SU-DHL-6 (cell line): ENCODE results near the gene MAPKAPK2.
"Not testable (repeated sequence)": the region's sequence is repeated elsewhere in the genome, so short reads cannot be mapped to it uniquely, and the experiment has no call there.

Experiments used
- H2AFZ ChIP-seq: fragments of 200-600 bp; sonication (generic); 2 replicates; pipeline ENCODE4 v1.6.1; 2014; ENCODE audit warnings: low read depth, mild to moderate bottlenecking, moderate library complexity, mixed read lengths, antibody characterized with exemption, low read length; ENCODE audit not compliant: severe bottlenecking
- H3F3A ChIP-seq: fragments of 200-600 bp; shearing (Covaris generic); 2 replicates; pipeline ENCODE4 v1.6.0; 2016; ENCODE audit warnings: antibody characterized with exemption, mild to moderate bottlenecking; ENCODE audit not compliant: insufficient read depth
- H3K27ac ChIP-seq: fragments of 200-600 bp; sonication (generic); 2 replicates; pipeline ENCODE4 v1.5.1; 2016; ENCODE audit warnings: low read depth, mild to moderate bottlenecking, low read length, moderate library complexity, mixed read lengths
- H3K27me3 ChIP-seq: fragments of 200-600 bp; sonication (generic), shearing (Covaris generic); 2 replicates; pipeline ENCODE4 v1.6.0; 2014; ENCODE audit warnings: mild to moderate bottlenecking, low read length
- H3K36me3 ChIP-seq: fragments of 200-600 bp; sonication (generic); 2 replicates; pipeline ENCODE4 v1.6.1; 2014; ENCODE audit warnings: mild to moderate bottlenecking, low read length, mixed read lengths
- H3K4me2 ChIP-seq: fragments of 300-600, 200-600 bp; shearing (Covaris generic), sonication (generic); 2 replicates; pipeline ENCODE4 v1.6.0; 2014; ENCODE audit warnings: low read length, low read depth, mild to moderate bottlenecking; ENCODE audit not compliant: poor library complexity, severe bottlenecking
- H3K4me3 ChIP-seq: fragments of 200-600 bp; sonication (generic); 2 replicates; pipeline ENCODE4 v1.5.1; 2014; ENCODE audit warnings: antibody characterized with exemption, low read length, mild to moderate bottlenecking, mixed read lengths; ENCODE audit not compliant: insufficient read depth, poor library complexity, severe bottlenecking
- H3K79me2 ChIP-seq: fragments of 200-600 bp; sonication (generic); 2 replicates; pipeline ENCODE4 v1.6.1; 2014; ENCODE audit warnings: mild to moderate bottlenecking, low read length, moderate library complexity; ENCODE audit not compliant: insufficient read depth
- H3K9ac ChIP-seq: fragments of 200-600 bp; sonication (generic); 2 replicates; pipeline ENCODE4 v1.7.0; 2014; ENCODE audit warnings: mild to moderate bottlenecking, low read length
- H3K9me2 ChIP-seq: fragments of 200-600 bp; sonication (generic); replicated peaks from 2 replicates; pipeline ENCODE4 v1.6.1; 2014; ENCODE audit warnings: low read length; ENCODE audit not compliant: insufficient read depth
- H3K9me3 ChIP-seq: fragments of 200-600 bp; sonication (generic); 2 replicates; pipeline ENCODE4 v1.6.1; 2014; ENCODE audit warnings: low read length, mixed read lengths; ENCODE audit not compliant: insufficient read depth
- H4K20me1 ChIP-seq: fragments of 200-600 bp; sonication (generic); 2 replicates; pipeline ENCODE4 v1.6.1; 2014; ENCODE audit warnings: low read depth, mild to moderate bottlenecking, antibody characterized with exemption, low read length, moderate library complexity, mixed read lengths
- CTCF ChIP-seq: fragments of 200-600 bp; sonication (generic); IDR thresholded peaks from one replicate; pipeline ENCODE4 v1.5.1; 2017; ENCODE audit warnings: antibody characterized with exemption, mild to moderate bottlenecking, low read length, moderate library complexity; ENCODE audit not compliant: insufficient read depth, poor library complexity, severe bottlenecking
- EZH2phosphoT487 ChIP-seq: fragments of 200-600 bp; sonication (generic), shearing (Covaris generic); conservative IDR thresholded peaks from 2 replicates; pipeline ENCODE4 v1.6.1; 2018; ENCODE audit warnings: mild to moderate bottlenecking, antibody characterized with exemption, low read length, moderate library complexity, mixed read lengths

MAPKAPK2 gene

GRCh38 chr1:206757524-206758266, 73.0 kb downstream of the MAPKAPK2 start:
- Histone ChIP-seq H3K27ac (no peak overlapping the region), H3K4me2 (no peak overlapping the region)

GRCh38 chr1:206760590-206760989, 75.9 kb downstream of the MAPKAPK2 start:
- Histone ChIP-seq H3F3A (no peaks in the 10 kb centered on the region), H3K27me3 (no peaks in the 10 kb centered on the region), H3K4me2 (no peak overlapping the region), H3K9ac (no peak overlapping the region), H3K9me2 (no peaks in the 10 kb centered on the region), H2AFZ (no peak overlapping the region), H3K27ac (no peak overlapping the region), H3K4me3 (no peak overlapping the region), H3K79me2 (no peaks in the 10 kb centered on the region), H3K9me3 (no peaks in the 10 kb centered on the region), H3K36me3 (no peaks in the 10 kb centered on the region), H4K20me1 (no peaks in the 10 kb centered on the region)
- TF ChIP-seq EZH2phosphoT487 (no peak), CTCF (no peak)

More at GRCh38 chr1:206757524-206758266, 73.0 kb downstream of the MAPKAPK2 start:
- Histone ChIP-seq H3K27me3 (no peaks in the 10 kb centered on the region), H2AFZ (peak overlapping the region; percentile 14), H3K9ac (no peak overlapping the region), H3K36me3 (no peaks in the 10 kb centered on the region), H3K9me2 (no peaks in the 10 kb centered on the region), H3K9me3 (no peaks in the 10 kb centered on the region), H4K20me1 (no peaks in the 10 kb centered on the region), H3F3A (no peaks in the 10 kb centered on the region), H3K79me2 (no peaks in the 10 kb centered on the region), H3K4me3 (no peak overlapping the region)
- no peak for TF ChIP-seq CTCF
- no peak for TF ChIP-seq EZH2phosphoT487

GRCh38 chr1:206761159-206761768, 76.6 kb downstream of the MAPKAPK2 start:
- Histone ChIP-seq H3F3A (no peaks in the 10 kb centered on the region), H3K4me3 (no peak overlapping the region), H3K9me3 (no peaks in the 10 kb centered on the region), H3K27ac (no peak overlapping the region), H4K20me1 (no peaks in the 10 kb centered on the region), H3K4me2 (no peak overlapping the region), H3K36me3 (no peaks in the 10 kb centered on the region), H2AFZ (no peak overlapping the region), H3K9ac (no peak overlapping the region), H3K9me2 (no peaks in the 10 kb centered on the region), H3K27me3 (no peaks in the 10 kb centered on the region), H3K79me2 (no peaks in the 10 kb centered on the region)
- TF ChIP-seq CTCF: no peak
- TF ChIP-seq EZH2phosphoT487: no peak

- not testable (repeated sequence) for H3K4me2 ChIP-seq, H3K9me3 ChIP-seq
Measured at GRCh38 chr1:206762741-206763364, 78.1 kb downstream of the MAPKAPK2 start.

GRCh38 chr1:206765771-206766170, 81.1 kb downstream of the MAPKAPK2 start:
- H3K9me3 ChIP-seq, H3K27me3 ChIP-seq, H3K27ac ChIP-seq, H3K9ac ChIP-seq, H3K9me2 ChIP-seq, H3K4me3 ChIP-seq, H3K36me3 ChIP-seq, H4K20me1 ChIP-seq, H3K4me2 ChIP-seq, H3K79me2 ChIP-seq, H3F3A ChIP-seq, H2AFZ ChIP-seq: not testable (repeated sequence)

More at GRCh38 chr1:206762741-206763364, 78.1 kb downstream of the MAPKAPK2 start:
- H4K20me1 ChIP-seq, H3K9me2 ChIP-seq, H3K79me2 ChIP-seq, H3K9ac ChIP-seq, H3K27me3 ChIP-seq, H2AFZ ChIP-seq, H3F3A ChIP-seq, H3K36me3 ChIP-seq, H3K4me3 ChIP-seq, H3K27ac ChIP-seq: not testable (repeated sequence)
